Sigmoid colon (tissue), 3 donors: Measurements from ENCODE around the gene CEP83.

Experiments
- CTCF ChIP-seq, 4 experiments: fragments of 450-650 bp in 3 of 4; fragments of 200-600 bp in 1 of 4; IDR thresholded peaks; one replicate each; pipeline ENCODE4 v1.5.1; 2016 to 2019; ENCODE audit warnings: antibody characterized with exemption in 4 of 4, mild to moderate bottlenecking in 3 of 4, moderate library complexity in 2 of 4
- POLR2A ChIP-seq, 2 donors: fragments of 450-650 bp; IDR thresholded peaks; one replicate each; pipeline ENCODE4 v1.6.1; 2016; ENCODE audit warnings: antibody characterized with exemption in 2 of 2, mild to moderate bottlenecking in 2 of 2, moderate library complexity in 2 of 2

- TF ChIP-seq CTCF (IDR thresholded peaks at IDR 0.05), result no peak
- TF ChIP-seq POLR2A (IDR thresholded peaks at IDR 0.05), result no peak
Measured at GRCh38 chr12:94305130-94305957, 154.3 kb downstream of the CEP83 start.
